Left ventricle myocardium inferior (tissue), 1 donor: ENCODE data around the gene GNA14. TPM values are rescaled to one million over a fixed set of nuclear protein-coding genes. Genes with fewer than 3 reads are reported as not detected.
A peak's percentile ranks its signal among the peaks of the same experiment; 100 is the strongest.

Source experiments
- DNase-seq: peaks from one replicate; pipeline ENCODE4 v3.0.0-alpha.2; 2020
- H3K27ac ChIP-seq: fragments of 200-600 bp; replicated peaks from 2 replicates; pipeline ENCODE4 v1.8.0; 2021
- H3K27me3 ChIP-seq: fragments of 200-600 bp; 2 replicates; pipeline ENCODE4 v1.8.0; 2021; ENCODE audit warnings: low read depth
- H3K36me3 ChIP-seq: fragments of 200-600 bp; 2 replicates; pipeline ENCODE4 v1.8.0; 2021
- H3K4me1 ChIP-seq: fragments of 200-600 bp; 2 replicates; pipeline ENCODE4 v1.8.0; 2021
- H3K4me3 ChIP-seq: fragments of 200-600 bp; 2 replicates; pipeline ENCODE4 v1.8.0; 2021; ENCODE audit warnings: mild to moderate bottlenecking, moderate library complexity
- H3K9me3 ChIP-seq: fragments of 200-600 bp; replicated peaks from 2 replicates; pipeline ENCODE4 v1.8.0; 2021
- CTCF ChIP-seq: fragments of 200-600 bp; IDR thresholded peaks from 2 replicates; pipeline ENCODE4 v1.8.0; 2021; ENCODE audit warnings: antibody characterized with exemption, mild to moderate bottlenecking, borderline replicate concordance
- intact Hi-C: fragments of 100-400 bp; cut with micrococcal nuclease; formaldehyde crosslinking; loops from one replicate; pipeline ENCODE4 v1.11.0; 2022
- total RNA-seq: library from RNA; stranded (reverse); fragmentation: NEBNext Ultra II Directional; extraction: Animal tissue kit (Norgen Biotek cat#: 25700); gene quantifications from one replicate; pipeline ENCODE4 v1.2.1, GENCODE V29; 2021
- donor health status: DM: no; HTN: yes; CAD: no; lungs with severe emphysema.

GNA14 gene
- total RNA-seq, 1 donor from 2014 or later: 2.2 TPM

- DNase-seq: no peak
- TF ChIP-seq CTCF: no peak
- peaks cover under 1% of the 10 kb centered on the region for H3K36me3 ChIP-seq
- H3K4me3 ChIP-seq: no peak overlapping the region
- intact Hi-C loops: no loop called here
- H3K27ac ChIP-seq: no peak overlapping the region
- H3K4me1 ChIP-seq: peaks cover 7% of the 10 kb centered on the region
- H3K27me3 ChIP-seq: no peaks in the 10 kb centered on the region
- H3K9me3 ChIP-seq: peaks cover 8% of the 10 kb centered on the region
Measured at GRCh38 chr9:77533671-77534070, 114.5 kb downstream of the GNA14 start.

- Histone ChIP-seq H3K27ac (no peak overlapping the region), H3K27me3 (no peaks in the 10 kb centered on the region), H3K9me3 (peaks cover 8% of the 10 kb centered on the region), H3K36me3 (peaks cover 7% of the 10 kb centered on the region), H3K4me1 (peaks cover 7% of the 10 kb centered on the region), H3K4me3 (no peak overlapping the region)
- no peak for TF ChIP-seq CTCF
- intact Hi-C loops: no loop called here
- no peak for DNase-seq
Measured at GRCh38 chr9:77532607-77533006, 115.5 kb downstream of the GNA14 start.

GRCh38 chr9:77531400-77531799 is 116.7 kb downstream of the GNA14 start:
- H3K27me3 ChIP-seq: no peaks in the 10 kb centered on the region
- peaks cover 7% of the 10 kb centered on the region for H3K36me3 ChIP-seq
- no peak for TF ChIP-seq CTCF
- peaks cover 15% of the 10 kb centered on the region for H3K9me3 ChIP-seq
- no peak overlapping the region for H3K27ac ChIP-seq
- intact Hi-C loops: no loop called here
- no peak for DNase-seq
- H3K4me3 ChIP-seq: no peak overlapping the region
- H3K4me1 ChIP-seq: peaks cover 7% of the 10 kb centered on the region

- Histone ChIP-seq H3K4me3 (no peak overlapping the region), H3K4me1 (peaks cover 5% of the 10 kb centered on the region), H3K27ac (no peak overlapping the region), H3K36me3 (peaks cover 7% of the 10 kb centered on the region), H3K9me3 (peaks cover 7% of the 10 kb centered on the region), H3K27me3 (no peaks in the 10 kb centered on the region)
- intact Hi-C loops: no loop called here
- DNase-seq: no peak
- TF ChIP-seq CTCF: no peak
Measured at GRCh38 chr9:77523891-77524290, 124.2 kb downstream of the GNA14 start.

GRCh38 chr9:77521091-77521490 is 127.0 kb downstream of the GNA14 start:
- no peaks in the 10 kb centered on the region for H3K9me3 ChIP-seq
- TF ChIP-seq CTCF: no peak
- H3K27ac ChIP-seq: peak overlapping the region; percentile 60
- no peaks in the 10 kb centered on the region for H3K27me3 ChIP-seq
- H3K4me3 ChIP-seq: no peak overlapping the region
- intact Hi-C loops: no loop called here
- no peaks in the 10 kb centered on the region for H3K36me3 ChIP-seq
- DNase-seq: peak; percentile 60
- peaks cover 5% of the 10 kb centered on the region for H3K4me1 ChIP-seq

- Histone ChIP-seq H3K4me3 (no peak overlapping the region), H3K4me1 (peaks cover 23% of the 10 kb centered on the region), H3K27me3 (no peaks in the 10 kb centered on the region), H3K36me3 (no peaks in the 10 kb centered on the region), H3K27ac (no peak overlapping the region), H3K9me3 (no peaks in the 10 kb centered on the region)
- intact Hi-C loops: loop anchor here (5.0 kb wide), 1 partner anchor 79 kb away; no protein-coding TSS in a partner anchor
- TF ChIP-seq CTCF: no peak
- DNase-seq: no peak
Measured at GRCh38 chr9:77518688-77519087, 129.4 kb downstream of the GNA14 start.
